RWPE1 (cell line): Measurements from ENCODE around the gene CCDC178.

Source experiments
- CTCF ChIA-PET: fragments of 350-600 bp; sonication (Branson Sonifier 250); formaldehyde crosslinking; extraction: SDS; loops from one replicate; lab custom pipeline; 2021; lab: Yijun Ruan, JAX
- POLR2A ChIA-PET: fragments of 400-600 bp; formaldehyde crosslinking; extraction: SDS; loops from one replicate; lab custom pipeline; 2020; ENCODE audit warnings: antibody characterized with exemption; ENCODE audit not compliant: low non-redundant PET; lab: Yijun Ruan, JAX
- DNase-seq: peaks from one replicate; pipeline ENCODE4 v3.0.0; 2012; ENCODE audit warnings: low spot score
- H3K27ac ChIP-seq: fragments of 450-650 bp; 2 replicates; pipeline ENCODE4 v1.5.1; 2017
- TF ChIP-seq, protein P1 (sequence below): fragments of 450-650 bp; conservative IDR thresholded peaks from 2 replicates; pipeline ENCODE4 v1.5.1; 2017; ENCODE audit warnings: low read depth, mild to moderate bottlenecking

The CCDC178 gene

DNA sequence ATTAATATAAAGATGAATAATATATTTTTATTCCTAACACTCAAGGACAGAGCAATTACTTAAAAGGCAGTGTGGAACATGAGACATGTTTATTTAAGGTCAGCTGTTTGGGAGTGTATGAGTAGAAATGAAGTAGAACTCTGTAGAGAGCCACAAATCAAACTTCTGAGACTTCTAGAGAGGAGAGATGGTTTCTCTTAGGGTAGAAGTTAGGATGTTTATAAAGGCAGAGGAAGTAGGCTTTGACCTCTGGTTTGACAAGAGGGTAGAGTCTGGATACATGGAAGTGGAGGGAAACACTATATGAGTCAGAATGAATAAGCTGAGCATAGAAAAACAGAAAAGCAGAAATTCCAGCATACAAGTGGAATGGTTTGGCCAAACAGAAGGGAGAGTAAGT, 405.6 kb downstream of the CCDC178 start:
- H3K27ac ChIP-seq, result no peak overlapping the region
- POLR2A ChIA-PET, result no interaction called here
- TF ChIP-seq, protein P1, sequence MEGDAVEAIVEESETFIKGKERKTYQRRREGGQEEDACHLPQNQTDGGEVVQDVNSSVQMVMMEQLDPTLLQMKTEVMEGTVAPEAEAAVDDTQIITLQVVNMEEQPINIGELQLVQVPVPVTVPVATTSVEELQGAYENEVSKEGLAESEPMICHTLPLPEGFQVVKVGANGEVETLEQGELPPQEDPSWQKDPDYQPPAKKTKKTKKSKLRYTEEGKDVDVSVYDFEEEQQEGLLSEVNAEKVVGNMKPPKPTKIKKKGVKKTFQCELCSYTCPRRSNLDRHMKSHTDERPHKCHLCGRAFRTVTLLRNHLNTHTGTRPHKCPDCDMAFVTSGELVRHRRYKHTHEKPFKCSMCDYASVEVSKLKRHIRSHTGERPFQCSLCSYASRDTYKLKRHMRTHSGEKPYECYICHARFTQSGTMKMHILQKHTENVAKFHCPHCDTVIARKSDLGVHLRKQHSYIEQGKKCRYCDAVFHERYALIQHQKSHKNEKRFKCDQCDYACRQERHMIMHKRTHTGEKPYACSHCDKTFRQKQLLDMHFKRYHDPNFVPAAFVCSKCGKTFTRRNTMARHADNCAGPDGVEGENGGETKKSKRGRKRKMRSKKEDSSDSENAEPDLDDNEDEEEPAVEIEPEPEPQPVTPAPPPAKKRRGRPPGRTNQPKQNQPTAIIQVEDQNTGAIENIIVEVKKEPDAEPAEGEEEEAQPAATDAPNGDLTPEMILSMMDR, result no peak
- no peak for DNase-seq
- CTCF ChIA-PET, result no interaction called here

DNA sequence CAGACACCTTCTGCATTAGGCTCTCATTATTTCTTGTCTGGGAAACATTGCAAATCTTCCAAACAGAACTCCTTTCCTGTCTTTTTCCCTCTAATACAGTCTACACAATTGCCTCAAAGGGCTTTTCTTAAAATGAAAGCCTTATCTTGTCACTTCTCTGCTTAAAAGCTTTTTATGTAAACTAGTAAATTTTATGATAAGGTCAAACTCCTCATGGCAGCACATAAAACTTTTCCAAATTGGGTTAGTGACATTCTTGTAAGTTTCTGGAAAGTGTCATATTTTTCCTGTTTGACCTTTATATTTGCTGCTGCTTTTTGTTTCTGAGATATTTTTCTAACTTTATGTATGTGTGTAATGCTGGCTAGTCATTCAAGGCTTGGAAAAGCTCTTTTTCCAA, 406.3 kb downstream of the CCDC178 start:
- CTCF ChIA-PET, result no interaction called here
- no peak for DNase-seq
- no peak overlapping the region for H3K27ac ChIP-seq
- POLR2A ChIA-PET, result no interaction called here
- TF ChIP-seq, protein P1, result no peak

DNA sequence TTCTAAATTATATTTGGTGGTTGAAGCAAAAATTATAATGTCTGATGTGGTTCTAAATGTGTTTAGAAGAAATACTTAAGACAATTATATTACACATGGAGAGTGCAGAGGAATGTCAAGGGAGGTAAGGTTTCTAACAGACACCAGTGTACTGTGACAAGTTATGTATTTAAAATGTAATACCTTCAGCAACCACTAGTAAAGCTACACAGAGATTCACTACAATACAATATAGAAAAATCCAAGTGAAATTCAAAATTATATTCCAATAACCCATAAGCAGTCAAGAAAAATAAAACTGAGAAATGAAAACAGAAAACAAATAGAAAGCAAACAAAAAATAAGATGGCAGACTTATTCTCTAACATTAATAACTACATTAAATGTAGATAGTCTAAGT, 418.2 kb downstream of the CCDC178 start:
- DNase-seq, result no peak
- TF ChIP-seq, protein P1, result no peak
- H3K27ac ChIP-seq, result no peak overlapping the region
- POLR2A ChIA-PET, result no interaction called here
- CTCF ChIA-PET, result no interaction called here

DNA sequence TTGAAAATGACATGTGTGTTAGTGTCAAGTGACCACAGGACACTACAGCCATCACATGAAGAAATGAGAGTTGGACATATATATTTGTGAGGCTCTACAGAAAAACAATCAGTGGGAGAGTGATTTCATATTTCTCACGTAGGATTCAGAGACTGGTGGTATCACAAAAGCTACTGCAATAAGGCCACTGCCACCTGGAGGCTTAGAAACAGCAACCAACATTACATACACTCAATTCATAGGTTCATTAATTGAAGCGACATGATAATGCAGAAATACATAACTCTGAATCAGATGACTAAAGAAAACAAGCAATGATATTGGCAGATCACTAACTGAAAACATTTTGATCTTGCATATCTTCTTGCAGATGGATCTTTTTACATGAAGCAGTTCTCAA, 419.6 kb downstream of the CCDC178 start:
- POLR2A ChIA-PET, result no interaction called here

DNA sequence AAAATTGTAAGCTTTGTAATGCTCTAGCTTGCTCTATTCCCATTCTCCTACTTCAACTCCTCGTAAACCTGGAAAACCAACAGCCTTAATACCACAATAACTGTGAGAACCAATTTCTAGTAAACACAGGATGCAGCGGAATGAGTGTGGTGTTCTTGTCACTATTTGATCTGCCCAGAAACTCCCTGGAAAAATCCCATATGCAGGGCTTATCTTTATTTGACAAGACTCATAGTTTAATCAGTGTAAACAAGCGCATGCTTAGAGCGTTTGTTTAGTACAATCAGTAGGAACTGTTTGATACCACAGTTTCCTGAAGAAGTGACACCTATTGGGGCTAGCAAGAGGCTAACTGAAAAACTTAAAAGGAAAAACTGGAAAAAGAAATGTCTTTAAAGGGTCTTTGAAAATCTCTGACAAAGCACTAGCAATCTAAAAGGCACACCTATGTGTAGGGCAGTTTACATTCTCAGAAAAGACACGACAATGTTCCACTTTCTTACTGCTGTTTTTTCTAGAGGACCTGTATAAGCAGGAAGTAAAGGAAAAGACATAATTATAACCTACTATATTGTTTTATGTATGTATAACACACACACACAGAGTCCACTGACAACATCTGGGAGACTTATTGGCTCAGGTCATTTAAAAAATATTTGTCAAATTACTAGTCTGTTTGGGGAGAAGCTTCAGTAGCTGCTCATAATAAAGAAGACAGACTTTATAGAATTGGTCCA, 426.3 kb downstream of the CCDC178 start:
- no peak for DNase-seq
- ChIA-PET POLR2A (no interaction called here), CTCF (no interaction called here)
- TF ChIP-seq, protein P1, result no peak
- no peak overlapping the region for H3K27ac ChIP-seq

More for the DNA sequence above, 419.6 kb downstream of the CCDC178 start:
- CTCF ChIA-PET, result no interaction called here
- DNase-seq, result no peak
- TF ChIP-seq, protein P1, result no peak
- no peak overlapping the region for H3K27ac ChIP-seq

DNA sequence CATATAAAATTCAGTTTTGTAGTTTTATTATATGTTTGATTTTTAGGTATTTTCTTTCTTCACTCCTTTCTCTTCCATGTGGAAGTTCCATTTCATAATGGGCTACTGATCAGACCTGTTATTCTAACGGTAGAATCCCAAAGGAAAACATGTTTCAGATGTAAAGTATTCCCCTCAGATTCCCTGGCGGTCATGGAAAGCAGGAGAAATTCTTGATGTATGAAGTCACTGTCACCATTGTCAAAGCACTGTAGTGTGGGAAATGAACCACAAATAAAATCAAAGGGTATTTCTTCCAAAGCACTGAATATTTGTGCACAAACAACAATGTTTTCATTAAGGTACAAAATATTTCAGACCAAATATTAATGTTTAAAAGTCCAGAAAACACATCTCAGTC, 430.4 kb downstream of the CCDC178 start:
- no peak overlapping the region for H3K27ac ChIP-seq
- TF ChIP-seq, protein P1, result no peak
- CTCF ChIA-PET, result no interaction called here
- POLR2A ChIA-PET, result no interaction called here
- DNase-seq, result no peak
